ENCODE data around the gene DPP6.
"Not testable (repeated sequence)": the region's sequence is repeated elsewhere in the genome, so short reads cannot be mapped to it uniquely, and the experiment has no call there.

DPP6 gene

DNA sequence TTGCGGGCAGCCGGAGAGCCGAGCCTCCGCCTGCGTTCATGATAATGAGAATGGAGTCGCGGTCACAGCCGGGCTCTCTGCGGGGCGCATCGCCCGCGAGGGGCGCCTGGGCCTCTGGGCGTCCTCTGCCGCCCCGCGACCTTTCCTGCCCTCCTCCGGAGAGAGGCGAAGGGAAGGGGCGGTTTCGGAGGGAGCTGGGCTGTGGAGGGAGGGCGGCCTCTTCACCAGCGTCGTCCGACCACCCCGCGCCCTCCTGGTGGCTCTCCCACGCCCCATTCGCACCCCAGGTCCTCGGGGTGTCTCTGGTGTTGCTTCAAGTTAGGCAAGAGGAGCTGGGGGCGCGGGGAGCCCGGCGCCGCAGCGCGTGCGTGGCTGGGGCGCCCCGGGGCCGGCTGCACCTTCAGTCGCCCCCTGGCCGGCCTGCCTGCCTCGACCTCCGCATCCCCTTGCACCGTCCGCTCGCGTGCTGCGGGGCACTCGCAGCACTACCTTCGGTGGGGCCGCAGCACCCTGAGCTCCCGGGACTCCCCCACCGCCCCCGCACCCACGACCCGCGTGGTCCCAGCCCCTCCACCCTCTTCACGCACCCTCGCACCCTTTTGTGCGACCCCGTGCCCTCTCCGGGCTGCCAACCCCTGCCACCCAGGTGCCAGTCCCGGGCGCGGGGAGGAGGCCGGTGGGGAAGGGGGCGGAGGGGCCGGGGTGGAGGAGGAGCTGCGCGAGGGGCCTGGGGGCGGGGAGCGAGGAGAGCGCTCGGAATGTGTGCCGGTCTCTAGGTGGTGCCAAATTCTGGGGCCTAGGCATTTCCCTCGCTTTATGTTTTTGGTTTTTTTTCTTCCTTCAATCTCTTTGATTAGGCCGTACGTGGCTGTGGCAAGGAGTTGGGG lies at the start of gene DPP6:
DPP6 (plus strand) TSS at position 756 of the 887 bp plus-strand sequence.
- Histone ChIP-seq H3K4me3 (ENCODE audit: low read depth, low read length) (peak within 1 kb of the TSS; percentile 64), H3K27me3 (ENCODE audit: control insufficient read depth, insufficient read depth, low read length) (peaks cover 32% of the 10 kb centered on the region)
- not testable (repeated sequence) for H3K4me1 ChIP-seq (ENCODE audit: control insufficient read depth, insufficient read depth, low read length); H3K9ac ChIP-seq (ENCODE audit: low read length); H3K36me3 ChIP-seq (ENCODE audit: control insufficient read depth, insufficient read depth, low read length); H3K27ac ChIP-seq (ENCODE audit: low read depth, low read length); H3K9me3 ChIP-seq (ENCODE audit: control insufficient read depth, insufficient read depth, low read depth, low read length)

- H3K4me3 ChIP-seq (ENCODE audit: low read depth, low read length); H3K9ac ChIP-seq (ENCODE audit: low read length); H3K27ac ChIP-seq (ENCODE audit: low read depth, low read length); H3K9me3 ChIP-seq (ENCODE audit: control insufficient read depth, insufficient read depth, low read depth, low read length); H3K4me1 ChIP-seq (ENCODE audit: control insufficient read depth, insufficient read depth, low read length); H3K27me3 ChIP-seq (ENCODE audit: control insufficient read depth, insufficient read depth, low read length); H3K36me3 ChIP-seq (ENCODE audit: control insufficient read depth, insufficient read depth, low read length): not testable (repeated sequence)
Observed at GRCh38 chr7:154009423-154009911, 42.7 kb upstream of the DPP6 start.

DNA sequence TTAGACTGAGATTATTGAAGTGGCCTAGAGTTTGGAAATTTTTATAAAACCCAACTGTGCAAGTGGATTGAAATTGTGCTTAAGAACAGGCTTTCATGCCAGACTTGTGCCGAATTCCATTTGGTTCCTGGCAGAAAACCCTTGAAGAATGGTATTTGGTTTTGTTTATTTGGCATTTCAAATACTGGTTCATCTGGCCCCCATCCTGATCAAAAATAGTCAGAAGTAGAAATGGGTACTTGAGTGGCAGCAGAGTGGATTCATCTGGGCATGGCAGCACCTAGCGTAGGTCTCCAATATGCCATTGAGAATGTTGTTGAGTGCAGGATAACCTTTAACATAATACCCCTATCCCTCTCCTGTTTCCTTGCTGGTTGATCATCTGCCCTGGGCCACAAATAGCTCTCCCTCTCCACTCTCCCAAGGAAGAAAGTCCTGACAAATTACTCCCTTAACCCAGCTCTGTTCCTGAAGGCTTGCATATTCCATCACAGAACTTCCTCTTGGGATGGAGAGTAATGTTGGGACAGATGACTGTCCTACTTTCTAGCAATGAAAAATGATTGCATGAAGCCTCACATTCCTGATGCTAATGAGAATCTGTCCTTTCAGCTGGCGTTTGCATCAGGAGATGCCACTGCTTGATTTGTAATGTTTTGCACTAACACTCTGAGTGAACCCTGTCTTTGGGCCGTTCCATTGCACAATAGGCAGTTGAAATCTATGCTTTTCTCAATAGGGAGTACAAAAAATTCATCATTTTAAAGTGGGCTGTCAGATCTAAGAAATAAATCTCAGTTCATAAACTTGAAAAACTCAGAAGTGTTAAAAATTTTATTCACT lies 41.3 kb upstream of the DPP6 start:
- not testable (repeated sequence) for H3K27me3 ChIP-seq (ENCODE audit: control insufficient read depth, insufficient read depth, low read length); H3K4me1 ChIP-seq (ENCODE audit: control insufficient read depth, insufficient read depth, low read length); H3K4me3 ChIP-seq (ENCODE audit: low read depth, low read length); H3K9me3 ChIP-seq (ENCODE audit: control insufficient read depth, insufficient read depth, low read depth, low read length); H3K9ac ChIP-seq (ENCODE audit: low read length); H3K36me3 ChIP-seq (ENCODE audit: control insufficient read depth, insufficient read depth, low read length); H3K27ac ChIP-seq (ENCODE audit: low read depth, low read length)

DNA sequence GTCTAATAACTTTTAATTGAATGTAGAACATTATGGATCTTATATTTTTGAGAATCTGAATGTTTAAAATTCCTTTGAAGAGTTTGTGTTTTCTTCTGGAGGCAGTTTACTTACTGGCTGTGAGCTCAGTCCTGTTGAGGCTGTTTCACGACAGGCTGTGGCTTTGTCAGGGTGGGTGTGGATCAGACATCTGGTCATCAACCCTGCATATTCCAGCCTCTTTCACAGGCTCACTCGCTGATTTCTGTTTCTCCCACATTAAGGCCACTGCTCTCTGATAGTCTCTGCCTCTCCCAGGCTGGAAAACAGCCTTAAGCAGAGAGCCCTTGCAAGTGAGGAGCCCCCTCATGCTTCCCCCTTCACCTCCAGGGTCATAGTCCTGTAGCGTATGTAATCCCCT lies 39.4 kb upstream of the DPP6 start:
- H3K9me3 ChIP-seq (ENCODE audit: control insufficient read depth, insufficient read depth, low read depth, low read length); H3K4me1 ChIP-seq (ENCODE audit: control insufficient read depth, insufficient read depth, low read length); H3K36me3 ChIP-seq (ENCODE audit: control insufficient read depth, insufficient read depth, low read length); H3K27me3 ChIP-seq (ENCODE audit: control insufficient read depth, insufficient read depth, low read length); H3K9ac ChIP-seq (ENCODE audit: low read length); H3K27ac ChIP-seq (ENCODE audit: low read depth, low read length); H3K4me3 ChIP-seq (ENCODE audit: low read depth, low read length): not testable (repeated sequence)

DNA sequence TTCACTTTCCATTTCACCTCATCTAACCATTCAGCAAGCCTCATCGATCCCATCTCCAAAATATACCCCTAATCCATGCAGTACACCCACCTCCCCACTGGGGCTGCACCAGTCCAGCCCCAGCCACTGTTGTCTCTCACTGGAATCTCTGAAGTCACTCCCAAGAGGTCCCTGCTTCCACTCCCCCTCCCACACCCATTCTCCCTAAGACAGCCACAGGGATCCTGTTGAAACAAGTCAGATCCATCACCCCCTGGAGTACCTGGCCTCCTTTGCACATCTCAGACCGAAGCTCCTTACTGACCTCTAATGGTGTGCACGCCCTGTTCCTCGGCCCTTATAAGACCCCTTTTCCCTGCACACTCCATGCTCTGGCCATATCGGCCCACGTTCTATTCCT lies 36.6 kb upstream of the DPP6 start:
- H3K4me3 ChIP-seq (ENCODE audit: low read depth, low read length); H3K27me3 ChIP-seq (ENCODE audit: control insufficient read depth, insufficient read depth, low read length); H3K4me1 ChIP-seq (ENCODE audit: control insufficient read depth, insufficient read depth, low read length); H3K9me3 ChIP-seq (ENCODE audit: control insufficient read depth, insufficient read depth, low read depth, low read length); H3K36me3 ChIP-seq (ENCODE audit: control insufficient read depth, insufficient read depth, low read length); H3K27ac ChIP-seq (ENCODE audit: low read depth, low read length); H3K9ac ChIP-seq (ENCODE audit: low read length): not testable (repeated sequence)

GRCh38 chr7:154018354-154018753 lies 33.8 kb upstream of the DPP6 start:
- H3K9me3 ChIP-seq (ENCODE audit: control insufficient read depth, insufficient read depth, low read depth, low read length); H3K27me3 ChIP-seq (ENCODE audit: control insufficient read depth, insufficient read depth, low read length); H3K4me1 ChIP-seq (ENCODE audit: control insufficient read depth, insufficient read depth, low read length); H3K27ac ChIP-seq (ENCODE audit: low read depth, low read length); H3K36me3 ChIP-seq (ENCODE audit: control insufficient read depth, insufficient read depth, low read length); H3K4me3 ChIP-seq (ENCODE audit: low read depth, low read length); H3K9ac ChIP-seq (ENCODE audit: low read length): not testable (repeated sequence)

DNA sequence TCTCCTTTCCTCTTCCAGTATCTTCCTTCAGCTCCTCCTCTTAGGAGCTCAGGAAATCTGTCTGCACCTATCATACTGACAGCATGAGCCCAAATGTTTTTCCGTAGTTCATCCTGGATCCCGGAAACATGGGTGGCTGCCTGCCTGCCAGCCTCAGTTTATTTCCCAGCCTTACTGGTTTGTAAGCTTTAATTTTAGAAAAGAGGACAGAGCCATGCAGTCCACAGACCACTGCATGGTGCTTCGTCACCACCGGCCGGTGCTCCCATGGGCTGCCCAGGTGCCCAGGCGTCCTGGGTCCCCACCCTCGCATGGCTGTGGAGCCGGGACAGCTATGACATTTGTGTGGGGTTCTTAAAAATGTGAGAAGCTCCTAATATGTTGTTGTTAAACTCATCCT lies 24.4 kb upstream of the DPP6 start:
- not testable (repeated sequence) for H3K36me3 ChIP-seq (ENCODE audit: control insufficient read depth, insufficient read depth, low read length); H3K9me3 ChIP-seq (ENCODE audit: control insufficient read depth, insufficient read depth, low read depth, low read length); H3K27ac ChIP-seq (ENCODE audit: low read depth, low read length)

GRCh38 chr7:154030476-154031080 lies 21.6 kb upstream of the DPP6 start:
- H3K27me3 ChIP-seq (ENCODE audit: control insufficient read depth, insufficient read depth, low read length); H3K4me3 ChIP-seq (ENCODE audit: low read depth, low read length); H3K4me1 ChIP-seq (ENCODE audit: control insufficient read depth, insufficient read depth, low read length); H3K9me3 ChIP-seq (ENCODE audit: control insufficient read depth, insufficient read depth, low read depth, low read length); H3K9ac ChIP-seq (ENCODE audit: low read length); H3K27ac ChIP-seq (ENCODE audit: low read depth, low read length); H3K36me3 ChIP-seq (ENCODE audit: control insufficient read depth, insufficient read depth, low read length): not testable (repeated sequence)

More for the DNA sequence above, 24.4 kb upstream of the DPP6 start:
- H3K4me3 ChIP-seq (ENCODE audit: low read depth, low read length); H3K4me1 ChIP-seq (ENCODE audit: control insufficient read depth, insufficient read depth, low read length); H3K27me3 ChIP-seq (ENCODE audit: control insufficient read depth, insufficient read depth, low read length); H3K9ac ChIP-seq (ENCODE audit: low read length): not testable (repeated sequence)

- H3K36me3 ChIP-seq (ENCODE audit: control insufficient read depth, insufficient read depth, low read length); H3K27ac ChIP-seq (ENCODE audit: low read depth, low read length); H3K9me3 ChIP-seq (ENCODE audit: control insufficient read depth, insufficient read depth, low read depth, low read length); H3K27me3 ChIP-seq (ENCODE audit: control insufficient read depth, insufficient read depth, low read length); H3K4me3 ChIP-seq (ENCODE audit: low read depth, low read length); H3K4me1 ChIP-seq (ENCODE audit: control insufficient read depth, insufficient read depth, low read length); H3K9ac ChIP-seq (ENCODE audit: low read length): not testable (repeated sequence)
Observed at GRCh38 chr7:154039466-154040165, 12.6 kb upstream of the DPP6 start.

- H3K4me3 ChIP-seq (ENCODE audit: low read depth, low read length); H3K4me1 ChIP-seq (ENCODE audit: control insufficient read depth, insufficient read depth, low read length); H3K9me3 ChIP-seq (ENCODE audit: control insufficient read depth, insufficient read depth, low read depth, low read length); H3K27ac ChIP-seq (ENCODE audit: low read depth, low read length); H3K36me3 ChIP-seq (ENCODE audit: control insufficient read depth, insufficient read depth, low read length); H3K9ac ChIP-seq (ENCODE audit: low read length): not testable (repeated sequence)
- peaks cover 30% of the 10 kb centered on the region for H3K27me3 ChIP-seq (ENCODE audit: control insufficient read depth, insufficient read depth, low read length)
Observed at GRCh38 chr7:154050394-154050793, 1.8 kb upstream of the DPP6 start.
